Measurements from ENCODE around the gene KTN1.

GRCh38 chr14:55589171-55589570 is 9.2 kb downstream of the KTN1 start:
- TF ChIP-seq SUZ12 (IDR thresholded peaks at IDR 0.05): no peak
- TF ChIP-seq ARNT (IDR thresholded peaks at IDR 0.05): no peak
- no peak for TF ChIP-seq FOXA1 (IDR thresholded peaks at IDR 0.05)
- no peak for TF ChIP-seq L3MBTL2 (conservative IDR thresholded peaks at IDR 0.05)
- no peak for TF ChIP-seq NFRKB (IDR thresholded peaks at IDR 0.05)
- no peak for TF ChIP-seq LEF1 (IDR thresholded peaks at IDR 0.05; ENCODE audit: borderline replicate concordance)
- no peak for TF ChIP-seq ZNF384 (IDR thresholded peaks at IDR 0.05)
- no peak for TF ChIP-seq BHLHE40 (IDR thresholded peaks at IDR 0.05; ENCODE audit: borderline replicate concordance)
- TF ChIP-seq, protein P1, sequence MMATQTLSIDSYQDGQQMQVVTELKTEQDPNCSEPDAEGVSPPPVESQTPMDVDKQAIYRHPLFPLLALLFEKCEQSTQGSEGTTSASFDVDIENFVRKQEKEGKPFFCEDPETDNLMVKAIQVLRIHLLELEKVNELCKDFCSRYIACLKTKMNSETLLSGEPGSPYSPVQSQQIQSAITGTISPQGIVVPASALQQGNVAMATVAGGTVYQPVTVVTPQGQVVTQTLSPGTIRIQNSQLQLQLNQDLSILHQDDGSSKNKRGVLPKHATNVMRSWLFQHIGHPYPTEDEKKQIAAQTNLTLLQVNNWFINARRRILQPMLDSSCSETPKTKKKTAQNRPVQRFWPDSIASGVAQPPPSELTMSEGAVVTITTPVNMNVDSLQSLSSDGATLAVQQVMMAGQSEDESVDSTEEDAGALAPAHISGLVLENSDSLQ (IDR thresholded peaks at IDR 0.05): no peak
- TF ChIP-seq ELF4 (IDR thresholded peaks at IDR 0.05): no peak

Measured in HEK293T (cell line).